IgD-negative memory B cell (primary cell): Measurements from ENCODE around the gene ABHD4. TPM values are rescaled to one million over a fixed set of nuclear protein-coding genes. Genes with fewer than 3 reads are reported as not detected.

Experiments
- H3K27ac Mint-ChIP-seq, 3 donors: one replicate each; pipeline ENCODE4 v1.8.0; 2020 to 2022; ENCODE audit warnings: mild to moderate bottlenecking in 3 of 3, mixed read lengths in 3 of 3, moderate library complexity in 1 of 3
- H3K27me3 Mint-ChIP-seq: one replicate; pipeline ENCODE4 v1.8.0; 2021; ENCODE audit warnings: mixed read lengths
- H3K36me3 Mint-ChIP-seq: one replicate; pipeline ENCODE4 v1.8.0; 2020; ENCODE audit warnings: mild to moderate bottlenecking, mixed read lengths
- H3K4me1 Mint-ChIP-seq, 3 donors: one replicate each; pipeline ENCODE4 v1.8.0; 2020 to 2022; ENCODE audit warnings: mixed read lengths in 3 of 3, mild to moderate bottlenecking in 1 of 3
- H3K4me3 Mint-ChIP-seq, 4 donors: one replicate each; pipeline ENCODE4 v1.8.0; 2020 to 2022; ENCODE audit warnings: mild to moderate bottlenecking in 4 of 4, mixed read lengths in 4 of 4, moderate library complexity in 3 of 4
- H3K9me3 Mint-ChIP-seq, 3 donors: one replicate each; pipeline ENCODE4 v1.8.0; 2020 to 2021; ENCODE audit warnings: mixed read lengths in 3 of 3, mild to moderate bottlenecking in 1 of 3
- polyA plus RNA-seq: library from polyadenylated mRNA; unstranded; fragments of 300-500 nt; fragmentation: Illumina TruSeq; gene quantifications from one replicate; pipeline ENCODE4 v1.2.3, GENCODE V29; 2021

The ABHD4 gene
- polyA plus RNA-seq, 1 donor from 2014 or later, result 9.0 TPM

GRCh38 chr14:22589096-22589839 lies 8.8 kb upstream of the ABHD4 start, which contains the start of gene DAD1:
Gene DAD1, minus strand, starts transcription at chr14:22589224. Its CDS starts 67 bp downstream, at chr14:22589157.
- H3K4me3 Mint-ChIP-seq, result peak within 1 kb of the TSS; percentile 91 to 100 (median 98)
- H3K27ac Mint-ChIP-seq, result peak within 1 kb of the TSS; percentile 94 to 100 (median 99)
- no peaks in the 10 kb centered on the region for H3K36me3 Mint-ChIP-seq
- peaks cover 25 to 43% (median 32%) of the 10 kb centered on the region in 3 donors for H3K4me1 Mint-ChIP-seq
- H3K27me3 Mint-ChIP-seq, result no peaks in the 10 kb centered on the region
- H3K9me3 Mint-ChIP-seq, result no peaks in the 10 kb centered on the region

DNA sequence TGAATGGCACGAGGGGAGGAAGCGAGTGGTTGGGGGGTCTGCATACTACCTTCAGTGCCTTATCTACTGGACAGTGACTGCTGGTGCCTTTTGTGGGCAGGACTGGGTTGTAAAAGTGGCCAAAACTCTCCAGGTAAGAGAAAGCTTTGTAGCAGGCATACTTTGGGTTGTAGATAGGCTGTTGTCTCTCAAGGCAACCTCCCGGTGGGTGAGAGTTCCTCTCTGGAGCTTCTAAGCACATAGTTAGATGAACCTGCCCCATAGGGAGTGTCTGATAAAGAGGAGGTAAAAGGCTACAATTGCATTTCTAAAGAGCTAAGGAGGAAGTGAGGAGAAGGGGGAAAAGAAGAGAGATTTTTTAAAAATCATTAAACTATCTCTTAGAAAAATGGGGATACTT lies 4.9 kb upstream of the ABHD4 start:
- H3K4me1 Mint-ChIP-seq, result peaks cover 9 to 18% (median 10%) of the 10 kb centered on the region in 3 donors
- H3K4me3 Mint-ChIP-seq, result no peak overlapping the region
- H3K27ac Mint-ChIP-seq, result peak overlapping the region in 1 of 3 donors; percentile 14
- no peaks in the 10 kb centered on the region for H3K9me3 Mint-ChIP-seq
- H3K27me3 Mint-ChIP-seq, result no peaks in the 10 kb centered on the region
- no peaks in the 10 kb centered on the region for H3K36me3 Mint-ChIP-seq

DNA sequence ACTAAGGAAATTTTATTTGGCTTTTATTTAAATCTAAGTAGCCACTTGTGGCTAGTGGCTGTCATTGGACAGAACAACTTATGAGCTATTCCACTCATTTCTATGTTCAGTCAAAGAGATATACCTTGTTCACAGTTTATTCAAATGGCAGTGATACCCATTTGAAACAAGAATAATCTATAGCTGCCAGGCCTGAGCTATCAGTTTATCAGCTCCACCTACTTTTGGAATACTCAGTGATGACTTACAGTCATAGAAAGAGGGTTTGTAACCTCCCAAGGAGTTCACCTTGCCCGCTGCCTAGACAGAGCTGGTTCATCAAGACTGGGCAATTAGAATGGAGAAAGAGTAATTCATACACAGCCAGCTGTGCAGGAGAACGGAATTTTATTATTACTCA lies 4.5 kb upstream of the ABHD4 start:
- Mint-ChIP-seq H3K4me3 (peak overlapping the region in 1 of 4 donors; percentile 14), H3K9me3 (no peaks in the 10 kb centered on the region), H3K27me3 (no peaks in the 10 kb centered on the region), H3K36me3 (no peaks in the 10 kb centered on the region), H3K27ac (no peak overlapping the region), H3K4me1 (peaks cover 5 to 14% (median 8%) of the 10 kb centered on the region in 3 donors)

- H3K4me1 Mint-ChIP-seq, result peaks cover 1 to 17% (median 13%) of the 10 kb centered on the region in 3 donors
- peak overlapping the region in 1 of 4 donors; percentile 14 for H3K4me3 Mint-ChIP-seq
- no peak overlapping the region for H3K27ac Mint-ChIP-seq
- no peaks in the 10 kb centered on the region for H3K9me3 Mint-ChIP-seq
- H3K27me3 Mint-ChIP-seq, result no peaks in the 10 kb centered on the region
- H3K36me3 Mint-ChIP-seq, result no peaks in the 10 kb centered on the region
Measured at GRCh38 chr14:22594156-22594716, 3.9 kb upstream of the ABHD4 start.

DNA sequence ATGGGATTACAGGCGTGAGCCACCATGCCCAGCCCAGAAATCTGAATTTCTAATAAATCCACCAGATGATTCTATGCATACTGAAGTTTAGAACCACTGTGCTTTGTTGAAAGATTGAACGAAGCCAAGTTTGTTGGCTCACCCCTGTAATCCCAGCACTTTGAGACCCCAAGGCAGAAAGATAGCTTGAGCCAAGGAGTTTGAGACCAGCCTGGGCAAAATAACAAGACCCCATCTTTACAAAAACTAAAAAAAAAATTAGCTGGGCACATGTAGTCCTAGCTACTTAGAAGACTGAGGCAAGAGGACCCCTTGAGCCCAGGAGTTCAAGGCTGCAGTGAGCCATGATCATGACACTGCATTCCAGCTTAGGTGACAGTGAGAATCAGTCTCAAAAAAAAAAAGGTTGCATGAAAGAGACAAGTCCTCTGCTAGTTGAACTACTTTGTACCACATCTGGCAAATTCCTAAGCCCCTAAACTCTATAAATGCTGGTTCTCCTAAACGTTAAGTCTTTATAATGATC lies 1.7 kb upstream of the ABHD4 start:
- H3K27me3 Mint-ChIP-seq, result no peaks in the 10 kb centered on the region
- peak overlapping the region in 2 of 4 donors; percentile 17 to 75 for H3K4me3 Mint-ChIP-seq
- H3K27ac Mint-ChIP-seq, result peak overlapping the region in 1 of 3 donors; percentile 33

GRCh38 chr14:22597265-22597664 lies 835 bp upstream of the ABHD4 start:
- Mint-ChIP-seq H3K4me3 (peak overlapping the region; percentile 95 to 98 (median 98)), H3K36me3 (no peaks in the 10 kb centered on the region), H3K4me1 (peaks cover 12 to 18% (median 16%) of the 10 kb centered on the region in 3 donors), H3K27ac (peak overlapping the region in 2 of 3 donors; percentile 31 to 85), H3K9me3 (no peaks in the 10 kb centered on the region), H3K27me3 (no peaks in the 10 kb centered on the region)

More for the DNA sequence above, 1.7 kb upstream of the ABHD4 start:
- peaks cover 12 to 18% (median 16%) of the 10 kb centered on the region in 3 donors for H3K4me1 Mint-ChIP-seq
- H3K9me3 Mint-ChIP-seq, result no peaks in the 10 kb centered on the region
- no peaks in the 10 kb centered on the region for H3K36me3 Mint-ChIP-seq

DNA sequence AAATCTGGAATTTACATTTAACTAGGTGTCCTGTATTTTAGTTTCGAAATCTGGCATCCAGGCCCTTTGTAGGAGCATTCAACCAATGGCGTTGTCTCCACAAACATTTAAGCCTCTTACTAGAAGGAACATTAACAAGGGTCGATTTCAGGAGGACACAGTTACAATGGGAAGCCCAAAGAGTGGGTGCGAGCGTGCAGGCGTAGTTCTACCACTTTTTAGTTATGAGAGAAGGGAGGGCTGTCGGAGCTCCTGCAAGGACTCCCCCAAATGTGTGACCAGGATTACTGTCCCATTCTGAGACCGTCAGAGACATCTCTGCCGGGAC lies 365 bp upstream of the ABHD4 start:
- no peaks in the 10 kb centered on the region for H3K27me3 Mint-ChIP-seq
- H3K4me3 Mint-ChIP-seq, result peak overlapping the region; percentile 95 to 98 (median 98)
- peak overlapping the region in 1 of 3 donors; percentile 85 for H3K27ac Mint-ChIP-seq
- no peaks in the 10 kb centered on the region for H3K9me3 Mint-ChIP-seq
- H3K4me1 Mint-ChIP-seq, result peaks cover 12 to 18% (median 16%) of the 10 kb centered on the region in 3 donors
- no peaks in the 10 kb centered on the region for H3K36me3 Mint-ChIP-seq

GRCh38 chr14:22598896-22599244 lies 770 bp downstream of the ABHD4 start:
- Mint-ChIP-seq H3K4me1 (peaks cover 12 to 18% (median 17%) of the 10 kb centered on the region in 3 donors), H3K4me3 (peak overlapping the region; percentile 95 to 98 (median 98)), H3K27ac (peak overlapping the region; percentile 63 to 91 (median 85)), H3K27me3 (no peaks in the 10 kb centered on the region), H3K36me3 (peaks cover 7% of the 10 kb centered on the region), H3K9me3 (no peaks in the 10 kb centered on the region)

DNA sequence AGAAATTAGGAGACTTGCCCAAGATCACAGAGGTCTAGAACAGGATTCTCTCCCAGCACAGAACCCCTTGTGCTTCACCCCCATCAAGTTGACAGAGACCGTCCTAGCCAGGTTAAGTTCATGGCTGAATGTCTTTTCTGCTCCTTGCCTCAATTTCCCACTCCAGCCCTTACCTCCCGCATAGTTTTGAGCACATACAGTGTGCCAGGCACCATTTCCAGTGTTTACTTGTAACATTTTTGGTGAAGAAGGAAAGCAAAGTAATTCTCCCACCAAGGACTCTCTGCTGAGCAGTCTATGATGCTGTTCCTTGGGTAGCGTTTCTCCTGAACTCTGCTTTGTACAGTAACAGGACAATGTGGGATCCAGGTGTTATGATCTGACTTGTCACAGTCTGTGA lies 1.2 kb downstream of the ABHD4 start:
- Mint-ChIP-seq H3K9me3 (no peaks in the 10 kb centered on the region), H3K36me3 (peaks cover 8% of the 10 kb centered on the region), H3K27ac (peak overlapping the region in 1 of 3 donors; percentile 54), H3K4me1 (peaks cover 12 to 18% (median 17%) of the 10 kb centered on the region in 3 donors), H3K4me3 (peak overlapping the region; percentile 95 to 98 (median 98)), H3K27me3 (no peaks in the 10 kb centered on the region)

DNA sequence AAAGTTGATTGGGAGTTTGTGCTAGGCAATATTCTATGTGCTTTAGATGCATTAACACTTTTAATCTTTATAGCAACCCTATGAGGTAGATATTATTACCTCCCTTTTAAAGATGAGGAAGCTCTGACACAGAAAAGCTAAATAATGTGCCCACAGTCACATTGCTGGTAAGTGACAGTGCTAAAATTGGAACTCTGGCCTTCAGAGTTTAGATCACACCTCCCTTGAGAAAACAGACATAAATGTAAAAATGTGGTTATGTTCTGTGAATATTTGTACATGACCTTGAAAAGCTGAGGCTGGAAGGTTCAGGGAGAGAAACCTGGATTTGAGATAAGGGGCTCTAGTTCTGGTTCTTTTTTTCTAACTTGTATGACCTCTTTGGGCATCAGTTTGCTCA lies 1.9 kb downstream of the ABHD4 start:
- peak overlapping the region in 1 of 3 donors; percentile 54 for H3K27ac Mint-ChIP-seq
- peak overlapping the region in 2 of 4 donors; percentile 23 to 98 for H3K4me3 Mint-ChIP-seq

DNA sequence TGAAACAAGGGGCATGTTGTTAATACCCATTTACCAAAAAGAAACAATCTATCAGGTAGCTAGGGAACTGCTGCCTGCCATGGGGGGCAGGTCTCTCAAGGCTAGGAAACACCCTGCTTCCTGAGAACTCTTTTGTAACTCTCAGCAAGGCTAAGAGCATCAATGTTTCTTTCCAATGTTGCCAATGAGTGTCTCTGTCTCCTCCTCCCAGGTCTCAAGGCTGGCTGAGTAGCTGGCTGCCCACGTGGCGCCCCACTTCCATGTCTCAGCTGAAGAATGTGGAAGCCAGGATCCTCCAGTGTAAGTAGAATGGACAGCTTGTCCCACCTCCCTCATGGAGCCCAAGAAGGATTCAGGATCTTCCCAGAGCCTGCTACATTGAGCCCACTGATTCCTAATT lies 3.4 kb downstream of the ABHD4 start:
- Mint-ChIP-seq H3K36me3 (peaks cover 14% of the 10 kb centered on the region), H3K4me1 (peaks cover 12 to 18% (median 17%) of the 10 kb centered on the region in 3 donors), H3K27ac (no peak overlapping the region), H3K9me3 (no peaks in the 10 kb centered on the region), H3K4me3 (no peak overlapping the region), H3K27me3 (no peaks in the 10 kb centered on the region)

More for the DNA sequence above, 1.9 kb downstream of the ABHD4 start:
- peaks cover 12 to 18% (median 17%) of the 10 kb centered on the region in 3 donors for H3K4me1 Mint-ChIP-seq
- H3K36me3 Mint-ChIP-seq, result peaks cover 11% of the 10 kb centered on the region
- no peaks in the 10 kb centered on the region for H3K9me3 Mint-ChIP-seq
- no peaks in the 10 kb centered on the region for H3K27me3 Mint-ChIP-seq

DNA sequence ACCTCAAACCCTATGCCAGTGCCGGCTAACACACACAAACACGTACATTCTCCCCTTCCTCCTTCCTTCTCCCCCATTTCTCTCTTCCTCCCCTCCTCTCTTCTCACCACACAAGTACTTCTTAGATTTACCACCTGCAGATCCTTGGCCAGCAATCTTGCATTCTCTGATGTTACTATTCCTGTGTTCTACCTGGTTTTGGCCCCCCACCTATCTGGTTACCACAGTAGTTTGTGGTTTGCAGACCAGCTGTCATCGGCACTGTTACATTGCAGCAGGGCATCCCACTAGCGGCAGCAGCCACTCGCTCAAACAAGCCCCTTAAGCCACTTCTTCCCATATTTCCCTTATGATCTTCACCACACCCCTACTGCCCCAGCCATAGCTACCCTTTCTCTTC lies 3.9 kb downstream of the ABHD4 start:
- Mint-ChIP-seq H3K4me3 (peak overlapping the region in 1 of 4 donors; percentile 13), H3K27ac (no peak overlapping the region), H3K4me1 (peaks cover 12 to 18% (median 17%) of the 10 kb centered on the region in 3 donors), H3K36me3 (peaks cover 16% of the 10 kb centered on the region), H3K27me3 (no peaks in the 10 kb centered on the region), H3K9me3 (no peaks in the 10 kb centered on the region)

DNA sequence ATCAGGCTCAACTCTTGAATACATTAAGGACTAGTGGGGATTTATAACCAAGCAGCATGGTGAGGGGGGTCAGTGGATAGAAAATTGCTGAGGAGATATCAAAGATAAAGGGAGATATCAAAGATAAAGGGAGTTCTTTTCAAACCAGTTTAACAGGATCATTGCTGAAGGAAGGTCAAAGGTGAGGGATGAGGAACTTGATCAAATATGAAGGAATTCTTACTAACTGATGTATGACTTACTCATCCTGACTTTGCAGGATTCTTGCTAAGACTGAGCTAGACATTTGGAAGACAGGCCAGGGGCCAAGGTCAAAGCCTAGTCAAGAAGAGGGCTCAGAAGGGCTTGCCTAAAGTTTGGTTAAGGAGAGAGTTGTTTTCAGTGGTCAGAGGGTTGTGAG lies 4.8 kb downstream of the ABHD4 start:
- Mint-ChIP-seq H3K9me3 (no peaks in the 10 kb centered on the region), H3K36me3 (peaks cover 19% of the 10 kb centered on the region), H3K27me3 (no peaks in the 10 kb centered on the region), H3K4me3 (peak overlapping the region in 1 of 4 donors; percentile 13), H3K4me1 (peaks cover 12 to 17% (median 13%) of the 10 kb centered on the region in 3 donors), H3K27ac (peak overlapping the region in 1 of 3 donors; percentile 72)

DNA sequence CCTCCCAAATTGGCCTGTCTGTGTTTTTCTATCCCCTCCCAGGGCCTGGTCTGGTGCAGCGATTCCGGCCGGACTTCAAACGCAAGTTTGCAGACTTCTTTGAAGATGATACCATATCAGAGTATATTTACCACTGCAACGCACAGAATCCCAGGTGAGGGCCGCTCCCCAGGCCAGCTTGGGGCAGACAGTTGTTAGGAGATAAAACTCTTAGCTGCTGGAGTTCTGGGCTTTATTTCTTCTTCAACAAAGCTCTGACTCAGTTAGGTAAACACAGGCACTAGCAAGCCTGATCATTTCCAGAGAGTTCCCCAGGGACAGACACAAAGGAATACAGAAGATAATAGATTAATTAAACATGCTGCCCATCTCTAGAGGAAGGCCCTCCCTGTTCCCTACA lies 8.3 kb downstream of the ABHD4 start:
- Mint-ChIP-seq H3K9me3 (no peaks in the 10 kb centered on the region), H3K36me3 (peaks cover 25% of the 10 kb centered on the region), H3K4me3 (no peak overlapping the region), H3K27ac (no peak overlapping the region), H3K27me3 (no peaks in the 10 kb centered on the region), H3K4me1 (peaks cover 0 to 1% (median 0%) of the 10 kb centered on the region in 3 donors)

DNA sequence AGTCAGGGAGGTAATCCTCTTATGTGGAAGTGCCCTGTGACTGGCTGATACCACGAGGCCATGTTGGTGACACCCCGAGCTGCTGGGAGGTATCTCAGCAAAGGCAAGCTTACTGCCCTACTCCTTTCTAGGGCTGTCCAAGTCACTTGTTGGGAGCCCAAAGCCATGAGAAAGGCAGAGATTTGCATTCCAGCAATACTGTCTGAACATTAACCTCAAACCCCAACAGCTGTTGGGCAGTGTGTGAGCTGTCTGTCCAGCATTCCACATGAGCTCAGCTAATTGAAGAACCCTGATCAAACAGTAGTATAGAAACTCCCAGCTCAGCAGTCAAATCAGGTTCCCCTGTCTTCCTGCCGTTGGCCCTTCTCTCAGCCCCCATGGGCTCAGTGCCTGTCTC lies 9.2 kb downstream of the ABHD4 start:
- Mint-ChIP-seq H3K36me3 (peaks cover 25% of the 10 kb centered on the region), H3K27me3 (no peaks in the 10 kb centered on the region), H3K9me3 (no peaks in the 10 kb centered on the region), H3K4me3 (no peak overlapping the region), H3K27ac (no peak overlapping the region), H3K4me1 (peaks cover 0 to 1% (median 0%) of the 10 kb centered on the region in 3 donors)
